ENCODE measurements around the gene LASP1. TPM values are rescaled to one million over a fixed set of nuclear protein-coding genes. Genes with fewer than 3 reads are reported as not detected.

The LASP1 gene
- polyA plus RNA-seq, 1 donor (not counting 4 experiments of a cell fraction or from before 2014, with no cell fraction given), result 88.1 TPM

DNA sequence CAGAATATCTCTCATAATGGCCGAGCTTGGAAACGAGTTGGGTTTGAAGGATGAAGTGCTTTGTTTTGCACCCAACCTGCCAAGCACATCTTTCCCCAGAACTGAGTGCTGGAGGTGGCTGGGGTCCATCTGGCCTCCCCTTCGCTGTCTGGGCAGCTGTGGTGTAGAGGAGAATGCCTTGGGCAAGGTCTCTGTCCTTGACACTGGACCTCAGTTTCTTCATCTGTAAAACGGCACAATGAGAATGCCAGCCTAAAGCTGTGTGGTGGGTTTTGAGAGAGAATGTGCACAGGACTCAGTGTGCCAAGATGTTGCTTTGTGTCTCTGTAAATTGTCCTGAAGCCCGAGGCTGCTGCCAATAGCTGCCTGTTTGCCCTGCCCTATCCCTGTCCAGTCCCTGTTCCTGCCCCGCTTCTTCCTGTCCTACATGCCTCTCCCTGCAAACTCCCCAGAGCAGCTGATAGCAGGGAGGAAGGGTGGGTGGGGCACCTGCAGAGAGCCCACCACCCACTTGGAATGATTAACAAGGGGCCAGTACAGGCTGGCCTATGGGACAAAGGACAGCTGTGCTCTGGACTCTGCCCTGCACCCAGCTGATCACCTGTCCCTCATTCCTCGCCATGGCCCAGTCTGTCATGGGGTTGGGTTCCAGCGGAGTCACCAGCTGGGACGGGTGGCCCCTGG lies 15.3 kb downstream of the LASP1 start:
- Histone ChIP-seq H3K27me3 (ENCODE audit: control insufficient read depth, extremely low read depth, insufficient read depth, low read length) (no peaks in the 10 kb centered on the region), H3K4me1 (ENCODE audit: control insufficient read depth, extremely low read depth, insufficient read depth, low read length) (peaks cover 39% of the 10 kb centered on the region), H2AFZ (ENCODE audit: control insufficient read depth, low read length) (no peak overlapping the region), H3K36me3 (ENCODE audit: control insufficient read depth in 2 of 2, extremely low read depth in 1 of 2, insufficient read depth in 2 of 2, low read length in 2 of 2) (peaks cover 29 to 60% of the 10 kb centered on the region in 2 experiments), H3K4me2 (ENCODE audit: control insufficient read depth, extremely low read depth, insufficient read depth, low read depth, low read length) (no peak overlapping the region), H3K4me3 (ENCODE audit: control insufficient read depth in 2 of 3, extremely low read depth in 1 of 3, insufficient read depth in 2 of 3, low read depth in 1 of 3, low read length in 3 of 3) (no peak overlapping the region), H3K9ac (ENCODE audit: control insufficient read depth, extremely low read depth, insufficient read depth, low read length) (no peak overlapping the region), H3K79me2 (ENCODE audit: control insufficient read depth, insufficient read depth, low read length) (peaks cover 87% of the 10 kb centered on the region), H3K27ac (ENCODE audit: control insufficient read depth, insufficient read depth, low read length) (no peak overlapping the region), H3K9me3 (ENCODE audit: control insufficient read depth, low read depth, low read length) (no peaks in the 10 kb centered on the region), H3K9me1 (ENCODE audit: control insufficient read depth, extremely low read depth, insufficient read depth, low read length) (peaks cover 5% of the 10 kb centered on the region), H4K20me1 (ENCODE audit: control insufficient read depth, extremely low read depth, insufficient read depth, low read length) (peaks cover 8% of the 10 kb centered on the region)
- DNase-seq (ENCODE audit: low read depth, low spot score) (no peak), FAIRE-seq (no peak)
- TF ChIP-seq, protein P1, sequence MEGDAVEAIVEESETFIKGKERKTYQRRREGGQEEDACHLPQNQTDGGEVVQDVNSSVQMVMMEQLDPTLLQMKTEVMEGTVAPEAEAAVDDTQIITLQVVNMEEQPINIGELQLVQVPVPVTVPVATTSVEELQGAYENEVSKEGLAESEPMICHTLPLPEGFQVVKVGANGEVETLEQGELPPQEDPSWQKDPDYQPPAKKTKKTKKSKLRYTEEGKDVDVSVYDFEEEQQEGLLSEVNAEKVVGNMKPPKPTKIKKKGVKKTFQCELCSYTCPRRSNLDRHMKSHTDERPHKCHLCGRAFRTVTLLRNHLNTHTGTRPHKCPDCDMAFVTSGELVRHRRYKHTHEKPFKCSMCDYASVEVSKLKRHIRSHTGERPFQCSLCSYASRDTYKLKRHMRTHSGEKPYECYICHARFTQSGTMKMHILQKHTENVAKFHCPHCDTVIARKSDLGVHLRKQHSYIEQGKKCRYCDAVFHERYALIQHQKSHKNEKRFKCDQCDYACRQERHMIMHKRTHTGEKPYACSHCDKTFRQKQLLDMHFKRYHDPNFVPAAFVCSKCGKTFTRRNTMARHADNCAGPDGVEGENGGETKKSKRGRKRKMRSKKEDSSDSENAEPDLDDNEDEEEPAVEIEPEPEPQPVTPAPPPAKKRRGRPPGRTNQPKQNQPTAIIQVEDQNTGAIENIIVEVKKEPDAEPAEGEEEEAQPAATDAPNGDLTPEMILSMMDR (optimal IDR thresholded peaks at IDR 0.05 in 1 of 3, IDR thresholded peaks at IDR 0.05 in 1 of 3, conservative IDR thresholded peaks at IDR 0.05 in 1 of 3; ENCODE audit: extremely low read depth in 1 of 3, insufficient read depth in 2 of 3, low read length in 3 of 3), result no peak
- TF ChIP-seq EZH2 (IDR thresholded peaks at IDR 0.05; ENCODE audit: low read length), result no peak
- dilution Hi-C loops (cut with MboI; ENCODE audit: extremely low pct_ligation_motif_present, low sequenced_read_pairs), result no loop called here

DNA sequence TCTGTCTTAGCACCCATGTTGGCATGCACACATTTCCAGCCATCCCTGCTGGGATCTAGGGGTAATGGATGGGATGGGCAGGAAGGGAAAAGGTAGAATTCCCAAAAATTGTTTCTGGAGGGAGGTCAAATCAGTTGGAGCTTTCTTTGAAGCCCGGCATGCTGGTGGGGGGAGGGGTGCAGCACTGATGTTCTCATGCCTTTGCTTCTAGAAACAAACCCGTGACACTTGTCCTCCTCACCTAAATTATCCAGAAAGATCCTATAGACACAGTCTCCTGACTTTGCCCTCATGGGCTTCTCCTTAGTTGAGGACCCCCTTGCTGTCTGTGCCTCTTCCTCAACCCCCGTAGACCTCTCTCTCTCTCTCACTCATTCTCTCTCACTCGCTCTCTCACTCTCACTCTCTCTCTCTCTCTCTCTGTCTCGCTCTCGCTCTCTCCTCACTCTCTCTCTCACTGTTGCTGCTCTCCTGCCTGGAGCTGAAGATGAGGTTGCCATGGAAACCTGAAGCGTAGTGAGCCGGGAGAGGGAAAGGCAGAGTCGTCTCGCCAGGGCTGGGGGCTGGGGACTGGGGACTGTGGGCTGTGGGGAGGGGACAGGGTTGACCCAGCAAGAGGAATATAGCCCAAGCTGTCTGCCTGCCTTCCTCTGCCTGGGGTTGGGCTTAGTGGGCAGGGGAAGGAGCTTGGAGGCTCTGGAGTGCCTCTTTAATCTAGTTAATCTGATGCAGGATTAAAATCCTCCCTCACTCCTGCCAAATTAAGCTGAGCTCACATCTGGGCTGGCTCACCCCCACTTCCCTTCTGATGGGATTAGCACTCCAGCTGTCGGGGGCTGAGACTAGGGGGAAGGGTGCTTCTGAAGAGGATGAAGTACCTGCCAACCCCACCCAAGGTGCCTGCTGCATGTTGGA lies 16.1 kb downstream of the LASP1 start:
- DNase-seq (ENCODE audit: low read depth, low spot score) (no peak), FAIRE-seq (no peak)
- peaks cover 33 to 60% of the 10 kb centered on the region in 2 experiments for H3K36me3 ChIP-seq (ENCODE audit: control insufficient read depth in 2 of 2, extremely low read depth in 1 of 2, insufficient read depth in 2 of 2, low read length in 2 of 2)
- H3K4me2 ChIP-seq (ENCODE audit: control insufficient read depth, extremely low read depth, insufficient read depth, low read depth, low read length), result no peak overlapping the region
- H3K27ac ChIP-seq (ENCODE audit: control insufficient read depth, insufficient read depth, low read length), result no peak overlapping the region
- TF ChIP-seq, protein P1 (optimal IDR thresholded peaks at IDR 0.05 in 1 of 3, IDR thresholded peaks at IDR 0.05 in 1 of 3, conservative IDR thresholded peaks at IDR 0.05 in 1 of 3; ENCODE audit: extremely low read depth in 1 of 3, insufficient read depth in 2 of 3, low read length in 3 of 3), result no peak
- TF ChIP-seq EZH2 (IDR thresholded peaks at IDR 0.05; ENCODE audit: low read length), result no peak
- H4K20me1 ChIP-seq (ENCODE audit: control insufficient read depth, extremely low read depth, insufficient read depth, low read length), result peaks cover 6% of the 10 kb centered on the region
- H3K9me3 ChIP-seq (ENCODE audit: control insufficient read depth, low read depth, low read length), result no peaks in the 10 kb centered on the region
- no peak overlapping the region for H3K4me3 ChIP-seq (ENCODE audit: control insufficient read depth in 2 of 3, extremely low read depth in 1 of 3, insufficient read depth in 2 of 3, low read depth in 1 of 3, low read length in 3 of 3)
- no peaks in the 10 kb centered on the region for H3K27me3 ChIP-seq (ENCODE audit: control insufficient read depth, extremely low read depth, insufficient read depth, low read length)
- dilution Hi-C loops (cut with MboI; ENCODE audit: extremely low pct_ligation_motif_present, low sequenced_read_pairs), result no loop called here
- peaks cover 31% of the 10 kb centered on the region for H3K4me1 ChIP-seq (ENCODE audit: control insufficient read depth, extremely low read depth, insufficient read depth, low read length)
- H3K9ac ChIP-seq (ENCODE audit: control insufficient read depth, extremely low read depth, insufficient read depth, low read length), result no peak overlapping the region
- peaks cover 3% of the 10 kb centered on the region for H3K9me1 ChIP-seq (ENCODE audit: control insufficient read depth, extremely low read depth, insufficient read depth, low read length)
- H3K79me2 ChIP-seq (ENCODE audit: control insufficient read depth, insufficient read depth, low read length), result peaks cover 86% of the 10 kb centered on the region
- no peak overlapping the region for H2AFZ ChIP-seq (ENCODE audit: control insufficient read depth, low read length)

Measured in keratinocyte (primary cell).